HG02571 (cell line): ENCODE data around the gene PKD1L1.

Source experiments
- ATAC-seq: cut with Tn5 transposase; IDR thresholded peaks from one replicate; pipeline ENCODE4 v1.9.1; 2021; ENCODE audit warnings: mild to moderate bottlenecking, moderate library complexity; ENCODE audit not compliant: unreplicated experiment

PKD1L1 gene

DNA sequence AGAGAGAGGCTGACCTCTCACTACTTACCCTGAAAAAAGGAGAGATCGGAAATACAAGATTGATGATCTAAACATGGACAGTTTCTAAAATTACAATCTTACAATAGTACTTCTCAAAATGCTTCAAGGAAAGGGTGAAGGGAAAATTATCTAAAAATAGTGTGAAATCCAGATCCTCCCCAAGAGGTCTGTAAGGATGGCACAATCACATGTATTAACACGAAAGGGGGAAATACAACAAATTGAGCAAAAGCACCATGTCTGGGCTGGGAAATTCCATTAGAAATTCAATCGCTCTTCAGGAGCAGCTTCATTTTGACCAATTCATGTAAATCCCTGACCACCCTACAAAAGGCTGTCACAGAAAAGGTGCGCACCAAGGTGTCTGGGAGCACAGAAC, 67.0 kb downstream of the PKD1L1 start:
- ATAC-seq: no peak

DNA sequence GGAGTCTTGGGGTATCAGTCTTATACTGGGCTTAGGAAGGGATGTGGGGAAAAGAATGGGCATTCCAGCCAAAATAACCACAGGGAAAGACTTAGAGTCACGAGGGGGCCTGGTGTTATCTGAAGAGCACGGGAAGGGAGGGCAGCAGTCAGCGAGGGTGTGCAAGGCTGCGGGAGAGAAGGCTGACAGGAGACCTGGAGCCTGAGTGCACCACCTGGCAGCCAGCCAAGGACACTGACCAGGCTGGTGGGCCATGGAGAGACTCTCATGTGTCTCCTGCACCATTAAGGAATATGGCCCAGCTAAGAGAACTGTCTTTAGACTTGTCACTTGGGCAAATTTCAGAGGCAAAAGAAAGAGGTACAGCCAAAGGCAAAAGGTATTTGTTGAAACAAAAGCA, 69.6 kb downstream of the PKD1L1 start:
- no peak for ATAC-seq

DNA sequence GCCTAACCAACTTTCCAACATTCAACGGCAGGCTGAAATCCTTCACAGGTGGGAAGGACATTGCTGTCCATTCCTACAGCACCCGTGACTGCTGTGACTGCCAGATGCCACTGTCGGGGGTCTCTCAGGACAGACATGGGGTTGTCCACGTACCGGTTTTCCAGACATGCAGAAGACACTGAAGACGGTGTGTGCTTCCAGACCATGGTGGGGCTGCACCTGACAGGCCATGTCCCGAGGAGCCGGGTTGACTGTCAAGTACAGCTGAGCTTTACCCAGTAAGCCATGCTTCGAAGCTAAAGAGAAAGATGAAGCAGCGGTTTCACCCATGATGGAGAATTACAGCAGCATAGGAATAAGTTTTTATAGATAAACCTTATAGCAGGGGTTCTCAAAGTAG, 70.9 kb downstream of the PKD1L1 start:
- ATAC-seq: no peak

DNA sequence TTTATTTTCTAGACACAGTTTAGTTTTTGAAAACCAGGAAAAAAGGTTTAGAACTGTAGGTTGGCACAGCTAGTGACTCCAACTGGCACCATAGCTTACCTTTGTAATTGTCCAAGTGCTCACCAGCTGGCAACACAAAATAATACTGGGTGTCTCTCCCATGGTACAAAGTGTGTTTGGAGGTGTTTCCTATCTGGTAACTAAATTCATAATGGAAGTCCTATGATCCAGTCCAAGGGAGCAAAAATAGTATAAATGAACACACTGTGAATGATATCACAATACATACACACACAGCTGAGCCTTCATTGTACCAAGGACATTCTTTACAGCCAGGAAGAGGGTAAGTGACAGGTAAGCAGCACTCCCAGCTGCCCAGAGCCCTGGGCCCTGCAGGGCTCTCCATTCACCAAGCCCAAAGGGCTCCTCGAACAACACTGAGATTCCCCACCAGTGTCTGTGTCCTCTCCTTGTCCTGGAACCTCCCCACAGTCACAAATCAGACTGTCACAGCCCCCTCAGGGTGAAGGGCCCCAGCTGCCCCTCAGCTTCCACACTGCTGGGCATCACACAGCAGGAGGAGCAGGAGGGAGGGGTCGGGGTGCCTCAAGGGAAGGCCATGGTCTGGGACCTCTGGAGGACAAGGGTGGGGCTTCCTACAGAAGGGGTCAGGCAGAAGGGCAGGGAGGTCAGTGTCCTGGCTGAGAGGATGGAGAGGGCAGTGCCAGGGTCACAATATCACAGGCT, 72.1 kb downstream of the PKD1L1 start:
- ATAC-seq: no peak

DNA sequence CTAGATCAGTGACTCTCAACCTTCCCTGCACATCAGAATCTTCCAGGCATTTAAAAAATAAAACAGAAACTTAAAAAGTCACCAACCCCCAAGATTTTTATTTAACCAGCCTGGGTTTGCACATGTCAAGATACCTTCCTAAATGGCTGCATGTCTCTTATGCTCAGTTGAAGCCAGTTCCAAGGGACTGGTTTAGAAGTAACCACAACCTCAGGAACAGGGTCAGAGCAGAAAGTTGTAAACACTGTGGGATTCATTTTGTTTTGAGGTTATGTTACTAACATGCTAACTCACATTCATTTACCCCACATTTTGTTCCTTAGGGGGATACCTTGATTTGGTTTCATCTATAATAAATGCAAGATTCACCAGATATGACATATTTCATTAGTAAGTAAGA, 72.9 kb downstream of the PKD1L1 start:
- ATAC-seq: no peak

DNA sequence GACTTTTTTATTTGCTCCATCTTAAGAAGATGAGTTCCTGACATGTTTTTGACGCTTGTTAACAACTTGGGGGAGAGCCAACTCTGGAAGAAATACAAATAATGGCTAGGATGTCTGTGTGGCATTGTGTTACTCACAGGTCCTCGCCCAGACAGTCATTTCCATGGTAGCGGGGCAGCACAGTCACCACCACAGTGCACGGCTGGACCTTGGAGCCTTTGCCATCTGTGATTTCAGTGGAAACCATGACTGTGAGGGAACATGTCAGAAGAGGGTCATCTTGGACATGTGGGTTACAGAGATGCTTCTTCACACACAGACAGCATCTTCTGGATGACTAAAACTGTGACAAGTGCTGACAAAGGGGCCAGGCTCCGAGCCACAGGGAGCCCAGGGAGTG, 74.5 kb downstream of the PKD1L1 start:
- ATAC-seq: no peak

DNA sequence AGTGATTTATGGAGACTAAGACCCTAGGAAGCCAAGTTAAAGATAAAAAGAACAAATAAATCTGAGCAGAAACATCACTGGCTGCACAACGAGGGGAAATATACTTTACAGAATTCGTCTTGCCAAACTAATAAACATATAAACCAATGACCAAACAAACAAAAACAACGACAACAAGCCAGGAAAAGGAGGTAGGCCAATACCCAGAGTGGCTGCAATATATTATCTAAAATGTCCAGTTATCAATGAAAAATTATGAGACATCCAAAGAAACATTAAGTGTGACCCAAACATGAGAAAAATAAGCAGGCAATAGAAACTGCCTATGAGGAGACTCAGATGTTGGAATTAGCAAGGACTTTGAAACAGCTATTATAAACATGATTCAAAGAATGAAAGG, 81.0 kb downstream of the PKD1L1 start:
- no peak for ATAC-seq

DNA sequence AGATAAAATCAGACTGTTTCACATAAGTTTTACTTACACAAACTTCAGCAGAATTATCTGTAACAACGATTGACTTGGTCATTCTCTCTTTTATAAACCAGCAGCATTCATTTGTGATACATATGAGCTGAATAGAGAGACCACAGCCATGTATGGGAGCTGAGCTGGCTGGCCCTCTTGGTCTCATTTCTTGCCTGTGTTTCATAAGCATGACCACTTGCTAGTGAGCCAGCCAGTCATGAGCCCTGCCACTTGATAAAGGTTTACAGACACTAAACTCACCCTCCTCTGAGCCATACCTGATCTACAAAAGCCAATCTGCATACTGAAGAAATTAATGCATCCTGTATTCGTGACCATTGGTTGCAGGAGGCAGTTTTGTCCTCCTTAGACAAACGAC, 82.1 kb downstream of the PKD1L1 start:
- ATAC-seq: no peak

DNA sequence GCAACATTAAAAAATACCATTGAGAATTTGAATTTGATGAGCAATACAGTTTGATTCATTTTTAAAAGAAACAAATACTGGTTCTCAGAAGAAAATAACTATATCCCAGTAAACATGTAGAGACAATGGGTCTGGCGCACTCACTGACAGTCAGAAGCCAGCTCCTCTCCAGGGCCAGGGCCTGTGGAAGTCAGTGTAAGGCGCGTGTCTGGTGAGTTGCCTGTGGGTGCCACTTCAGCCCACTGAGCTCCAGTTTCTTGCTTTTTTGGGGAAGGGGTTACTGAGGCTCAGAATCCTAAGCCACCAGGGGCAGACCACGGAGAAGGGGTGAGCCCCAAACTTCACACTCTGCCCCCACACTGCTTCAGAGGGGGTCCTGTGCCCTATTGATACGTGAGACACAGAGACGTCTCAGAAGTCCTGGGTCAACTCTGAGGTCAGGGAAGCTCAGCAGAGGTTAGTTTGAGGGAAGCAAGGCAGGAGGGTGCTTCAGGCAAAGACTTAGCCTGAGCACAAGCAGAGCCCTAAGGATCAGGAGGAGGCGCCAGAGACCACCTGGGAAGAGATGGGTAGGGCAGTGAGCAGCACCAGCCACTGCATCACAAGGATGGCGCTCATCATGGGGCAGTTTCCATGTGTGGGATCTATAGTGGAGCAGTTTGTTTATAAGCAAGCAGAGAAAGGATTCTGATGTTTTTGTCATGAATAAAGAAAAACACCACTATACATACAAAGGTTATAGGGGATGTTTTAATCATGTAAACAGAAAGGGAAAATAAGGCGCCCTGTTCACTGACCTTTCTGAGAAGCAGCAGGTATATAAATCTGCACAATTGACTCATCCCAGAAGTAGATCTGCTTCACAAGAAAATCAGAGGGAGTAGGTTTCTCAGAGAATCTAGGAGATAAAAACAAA, 95.7 kb downstream of the PKD1L1 start:
- ATAC-seq: no peak

DNA sequence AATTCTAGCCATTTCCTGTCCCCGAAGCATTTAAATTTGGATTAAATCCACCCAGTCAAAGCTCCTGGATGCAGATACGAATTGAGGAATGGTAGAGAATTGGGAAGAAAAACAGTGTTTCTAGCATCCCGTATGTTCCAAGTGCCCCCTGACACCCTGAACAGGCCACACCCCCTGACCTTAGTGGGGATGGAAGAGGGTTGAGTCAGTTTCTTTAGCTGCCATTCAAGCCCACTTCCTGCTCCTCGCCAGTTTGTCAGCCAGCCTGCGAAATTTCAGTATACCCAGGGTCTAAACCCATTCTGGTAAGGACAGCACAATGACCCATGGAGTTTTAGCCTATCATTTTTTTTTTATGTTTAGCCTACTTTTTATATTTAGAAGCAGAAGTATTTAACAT, 101.1 kb downstream of the PKD1L1 start:
- no peak for ATAC-seq

DNA sequence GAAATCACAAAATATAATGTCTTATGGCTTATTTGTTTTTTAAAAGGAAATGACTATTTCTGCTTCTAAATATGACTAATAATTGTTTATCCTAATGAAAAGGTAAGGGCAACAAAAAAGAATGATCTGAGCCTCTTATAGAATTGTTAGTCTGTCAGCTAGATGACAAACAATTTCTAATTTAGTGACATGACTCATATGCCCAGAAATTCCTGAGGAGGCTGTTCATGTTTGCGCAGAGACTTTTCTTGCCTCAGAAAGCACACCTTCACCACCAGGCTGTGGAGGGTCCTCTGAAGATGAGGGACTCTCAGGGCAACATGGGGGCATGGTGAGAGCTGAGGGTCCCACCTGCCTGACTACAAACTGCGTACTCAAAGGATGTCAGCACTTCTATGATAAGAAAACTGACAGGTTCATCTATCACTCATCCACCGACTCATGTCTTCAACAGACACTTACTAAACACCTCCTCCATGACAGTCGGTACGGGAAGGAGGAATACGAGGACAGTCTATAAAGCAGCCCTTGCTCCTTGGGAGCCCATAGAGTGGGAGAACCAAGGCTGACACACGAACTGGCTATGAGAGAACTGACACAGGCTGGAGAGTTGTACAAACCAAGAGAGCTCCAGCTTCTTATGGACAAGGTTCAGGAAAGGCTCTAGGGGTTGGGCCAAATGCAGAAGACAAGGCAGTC, 102.0 kb downstream of the PKD1L1 start:
- ATAC-seq: no peak

DNA sequence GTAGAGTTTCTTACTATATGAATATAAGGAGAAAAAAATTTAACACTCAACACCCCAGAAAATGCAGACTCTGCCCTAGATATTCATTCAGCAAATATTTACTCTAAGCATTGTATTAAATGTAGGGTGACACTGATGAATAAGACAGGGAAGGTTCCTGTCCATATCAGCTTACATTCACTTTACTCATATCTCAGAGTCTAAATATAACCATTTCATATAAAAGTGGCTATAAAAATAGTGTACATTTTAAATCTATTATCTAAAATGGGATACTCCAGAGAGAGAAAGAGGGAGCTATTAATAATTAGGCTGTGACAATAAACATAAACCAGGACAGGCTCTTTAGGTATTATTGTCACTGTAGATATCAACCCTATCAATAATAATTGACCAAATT, 104.0 kb downstream of the PKD1L1 start:
- no peak for ATAC-seq

DNA sequence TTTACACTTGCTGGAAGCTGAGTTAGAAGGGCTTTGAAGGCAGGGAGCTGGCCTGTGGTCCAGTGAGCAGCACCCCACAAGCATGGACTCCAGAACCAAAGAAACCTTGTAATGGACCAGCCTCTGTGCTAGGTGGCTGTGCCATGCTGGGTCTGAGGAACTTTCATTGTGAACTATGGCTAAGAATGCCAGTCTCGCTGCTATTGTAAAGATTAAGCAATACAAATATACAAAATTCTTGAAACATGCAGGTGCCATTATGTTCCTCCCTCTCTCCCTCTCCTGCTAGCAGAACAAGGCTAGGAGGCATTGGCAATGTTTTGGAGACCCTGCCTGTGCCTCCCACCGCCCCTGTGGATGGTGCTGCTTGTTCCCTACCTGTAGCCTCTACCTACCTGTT, 105.0 kb downstream of the PKD1L1 start:
- ATAC-seq: no peak

DNA sequence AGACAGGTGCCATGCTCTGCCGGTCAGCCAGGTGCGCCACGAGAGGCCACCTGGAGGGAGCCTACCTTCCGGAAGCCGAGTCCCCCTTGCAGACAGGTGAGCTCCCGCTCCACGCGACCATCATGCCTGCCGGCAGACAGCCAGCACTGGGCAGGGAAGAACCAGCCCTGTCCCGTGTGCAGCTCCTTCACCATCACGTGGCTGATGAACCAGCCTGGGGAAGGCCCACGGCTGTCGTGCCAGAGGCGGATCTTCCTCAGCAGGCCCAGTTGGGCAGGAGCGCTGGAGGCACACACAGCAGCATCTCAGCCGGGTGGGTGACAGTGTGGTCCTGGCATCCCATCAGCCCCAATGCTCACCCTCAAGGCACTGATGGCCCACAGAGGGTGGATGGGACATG, 108.9 kb downstream of the PKD1L1 start:
- ATAC-seq: no peak

DNA sequence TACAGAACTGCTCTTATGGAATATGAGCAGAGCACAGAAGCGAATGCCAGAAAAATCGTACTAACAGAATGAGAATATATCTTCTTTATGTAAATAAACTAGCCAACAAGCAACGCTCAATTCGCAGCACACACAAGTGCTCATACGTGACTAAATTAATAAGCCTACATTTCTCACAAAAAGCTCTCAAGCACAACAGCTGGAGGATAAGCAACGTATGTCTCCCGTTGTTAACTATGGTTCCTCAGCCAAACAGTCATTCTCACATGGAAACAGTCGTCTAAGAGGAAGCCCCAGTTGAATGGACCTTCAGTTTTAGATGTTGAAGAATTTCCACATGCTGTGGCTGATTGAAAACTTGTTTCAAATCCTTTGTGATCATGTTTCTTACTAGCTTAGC, 110.4 kb downstream of the PKD1L1 start:
- ATAC-seq: no peak

DNA sequence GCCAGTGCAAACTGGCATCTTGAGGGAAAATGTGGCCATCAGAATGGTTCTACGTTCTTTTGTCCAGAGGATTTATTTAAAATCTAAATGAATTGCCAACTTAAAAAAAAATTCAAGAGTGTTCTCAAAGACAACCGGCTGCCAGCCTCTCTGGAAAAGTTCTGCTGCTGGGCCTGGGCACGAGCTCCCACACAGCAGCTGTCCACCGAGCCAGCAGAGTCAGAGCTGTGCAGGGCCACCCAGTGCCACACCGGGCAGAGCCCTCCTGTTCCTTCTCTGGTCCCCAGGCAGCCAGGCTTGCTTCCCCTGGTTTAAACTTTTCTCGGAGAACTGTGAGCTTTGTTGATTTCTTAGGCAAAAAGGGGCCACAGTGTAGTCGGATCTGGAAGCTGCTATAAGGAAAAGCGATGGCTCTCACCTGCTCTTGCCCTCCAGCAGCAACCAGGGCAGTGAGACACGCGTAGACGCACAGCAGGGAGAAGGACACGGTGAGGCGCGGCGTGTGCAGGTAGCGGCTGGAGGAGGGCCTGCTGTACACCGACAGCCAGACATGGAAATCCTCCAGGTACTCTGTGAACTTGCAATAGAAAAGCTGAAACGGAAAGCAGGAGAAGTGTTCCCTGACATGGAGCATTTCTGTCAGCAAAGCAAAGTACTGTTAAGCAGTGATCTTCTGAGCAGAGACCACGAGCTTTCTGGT, 111.6 kb downstream of the PKD1L1 start:
- no peak for ATAC-seq

DNA sequence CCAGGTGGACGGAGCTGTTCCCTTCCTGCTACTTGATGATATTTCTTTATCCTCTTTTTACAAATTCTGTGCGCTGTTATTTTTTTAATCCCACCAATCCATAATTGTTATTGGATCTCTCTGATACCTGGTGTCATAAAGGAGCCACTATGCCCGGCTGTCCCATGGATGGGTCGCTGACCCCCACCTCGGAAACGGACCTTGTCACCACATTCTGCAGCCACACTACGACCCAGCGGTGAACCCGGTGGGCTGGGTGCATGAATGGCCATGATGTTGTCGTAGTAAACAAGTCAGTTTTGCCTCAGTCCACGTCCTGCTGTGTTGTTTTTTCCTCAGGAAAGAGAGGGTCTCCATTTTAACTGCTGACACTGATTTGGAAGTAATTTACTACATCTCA, 112.2 kb downstream of the PKD1L1 start:
- no peak for ATAC-seq

DNA sequence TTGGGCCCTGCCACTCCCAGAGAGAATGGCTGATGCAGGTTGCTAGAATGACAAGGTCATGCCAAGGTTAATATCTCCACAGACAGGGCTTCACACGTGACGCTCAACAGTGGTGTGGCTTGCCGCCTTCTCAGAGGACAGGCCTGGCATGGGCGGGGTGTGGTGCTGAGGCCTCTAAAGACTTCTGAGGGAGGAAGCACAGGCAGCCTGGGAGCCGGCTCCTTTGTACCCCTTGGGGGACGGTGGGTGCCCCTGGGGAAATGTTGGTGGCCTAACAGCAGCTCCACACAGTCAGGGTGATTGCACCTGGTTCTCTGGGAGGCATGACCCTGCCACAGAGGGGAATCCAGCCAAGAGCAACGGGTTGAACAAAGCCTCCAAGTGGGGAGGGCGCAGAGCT, 115.1 kb downstream of the PKD1L1 start:
- no peak for ATAC-seq

DNA sequence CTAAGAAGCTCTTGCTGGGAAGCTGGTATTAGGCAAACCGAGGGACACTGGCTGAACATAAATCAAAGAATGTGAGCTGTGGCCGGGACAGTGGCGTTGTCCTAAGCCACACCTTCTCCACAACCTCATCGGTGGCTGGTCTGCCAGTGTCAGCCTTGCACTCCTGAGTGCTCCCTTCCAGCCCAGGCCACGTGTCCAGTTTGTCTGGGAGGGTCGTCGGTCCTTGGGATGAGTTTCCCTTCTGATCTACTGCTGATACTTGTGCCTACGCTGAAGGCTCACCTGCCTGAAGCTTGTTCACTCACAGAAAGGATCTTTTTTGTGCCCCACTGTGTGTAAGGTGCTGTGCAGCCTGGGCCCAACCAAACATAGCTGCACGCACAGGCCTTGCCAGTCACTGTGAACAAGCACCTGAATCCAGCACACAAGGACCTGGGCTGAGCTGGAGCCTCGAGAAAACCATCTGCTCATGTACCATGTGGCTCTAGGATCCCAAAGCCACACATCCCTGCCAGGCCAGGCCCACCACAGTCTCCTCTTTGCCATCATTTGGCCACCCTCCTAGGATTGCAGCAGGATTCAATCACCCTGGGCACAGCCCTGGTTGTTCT, 116.1 kb downstream of the PKD1L1 start:
- no peak for ATAC-seq

DNA sequence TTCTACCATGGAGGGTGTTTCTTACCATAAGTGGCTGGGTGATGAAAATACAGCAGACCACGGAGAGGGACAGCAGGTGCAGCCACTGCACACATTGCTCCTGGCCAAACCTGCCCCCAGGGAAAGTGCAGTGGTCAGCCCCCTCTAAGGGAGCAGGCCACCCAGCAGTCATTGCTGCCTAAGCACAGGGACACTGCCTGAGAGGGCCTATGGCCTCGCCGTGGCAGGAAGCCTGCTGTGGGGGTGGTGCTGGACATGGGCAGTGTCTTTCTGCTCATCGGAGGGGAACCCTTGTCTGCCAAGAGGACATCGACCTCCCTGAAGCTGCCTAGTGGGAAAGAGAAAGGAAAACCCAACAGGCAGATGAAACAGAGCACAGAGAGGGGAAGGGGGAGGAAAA, 118.3 kb downstream of the PKD1L1 start:
- no peak for ATAC-seq

DNA sequence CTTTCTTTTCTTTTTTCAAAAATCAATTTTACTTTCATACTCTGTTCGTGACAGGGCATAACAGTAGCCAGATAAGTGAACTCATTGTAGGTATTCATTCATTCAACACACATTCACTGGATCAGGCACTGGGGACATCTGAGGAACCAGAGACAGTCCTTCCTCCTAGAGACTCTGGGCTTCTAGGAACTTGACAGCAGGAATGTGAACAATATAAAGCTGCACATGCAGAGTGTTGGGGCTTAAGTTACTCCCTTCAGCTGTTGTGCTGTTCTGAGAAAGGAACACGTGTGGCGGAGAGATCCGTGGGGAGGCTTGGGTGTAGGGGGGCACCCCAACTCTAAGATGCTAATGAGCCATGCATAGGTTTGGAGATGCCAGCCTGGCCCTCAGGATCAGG, 120.4 kb downstream of the PKD1L1 start:
- no peak for ATAC-seq
